Peyer's patch (tissue), 4 donors: Measurements from ENCODE around the gene PRG3.

Experiments
- CTCF ChIP-seq, 6 experiments: fragments of 450-650 bp in 4 of 6; fragments of 200-600 bp in 2 of 6; sonication (generic) in 1 of 6; IDR thresholded peaks; one replicate each; pipeline ENCODE4 v1.5.1; 2017 to 2019; ENCODE audit warnings: antibody characterized with exemption in 6 of 6, mild to moderate bottlenecking in 3 of 6, moderate library complexity in 1 of 6
- POLR2A ChIP-seq, 2 donors: fragments of 450-650 bp; IDR thresholded peaks; one replicate each; pipeline ENCODE4 v1.5.1; 2017; ENCODE audit warnings: antibody characterized with exemption in 2 of 2, mild to moderate bottlenecking in 2 of 2, moderate library complexity in 2 of 2

GRCh38 chr11:57407010-57407920 is 26.3 kb upstream of the PRG3 start:
- TF ChIP-seq POLR2A (IDR thresholded peaks at IDR 0.05) = no peak
- TF ChIP-seq CTCF (IDR thresholded peaks at IDR 0.05) = no peak
